NCI-H345 (cell line): ENCODE measurements around the gene AHNAK.

Source experiments
- DNase-seq: peaks from one replicate; lab custom pipeline; 2025; lab: John Stamatoyannopoulos, UW

Gene AHNAK

GRCh38 chr11:62402960-62403730 lies 143.5 kb downstream of the AHNAK start:
- no peak for DNase-seq

GRCh38 chr11:62402226-62402959 lies 144.2 kb downstream of the AHNAK start:
- no peak for DNase-seq

GRCh38 chr11:62401811-62402210 lies 144.8 kb downstream of the AHNAK start:
- DNase-seq: no peak

GRCh38 chr11:62401356-62401755 lies 145.2 kb downstream of the AHNAK start:
- DNase-seq: no peak

GRCh38 chr11:62400760-62401159 lies 145.8 kb downstream of the AHNAK start:
- no peak for DNase-seq

GRCh38 chr11:62400281-62400680 lies 146.3 kb downstream of the AHNAK start:
- DNase-seq: no peak

GRCh38 chr11:62399878-62400266 lies 146.7 kb downstream of the AHNAK start:
- DNase-seq: no peak

GRCh38 chr11:62399172-62399877 lies 147.3 kb downstream of the AHNAK start:
- no peak for DNase-seq

- no peak for DNase-seq
These were observed 148.3 kb downstream of the AHNAK start for GRCh38 chr11:62398011-62398994.

- DNase-seq: no peak
These were observed 150.6 kb downstream of the AHNAK start for GRCh38 chr11:62395885-62396551.

GRCh38 chr11:62394825-62395538 lies 151.6 kb downstream of the AHNAK start:
- peak; percentile 66 for DNase-seq

GRCh38 chr11:62393735-62394134 lies 152.9 kb downstream of the AHNAK start:
- DNase-seq: no peak

GRCh38 chr11:62393061-62393611 lies 153.5 kb downstream of the AHNAK start:
- peak; percentile 5 for DNase-seq

- DNase-seq: no peak
These were observed 154.1 kb downstream of the AHNAK start for GRCh38 chr11:62392506-62392905.

- DNase-seq: no peak
These were observed 154.8 kb downstream of the AHNAK start for GRCh38 chr11:62391642-62392425.

GRCh38 chr11:62390722-62391121 lies 155.9 kb downstream of the AHNAK start:
- no peak for DNase-seq

- no peak for DNase-seq
These were observed 156.4 kb downstream of the AHNAK start for GRCh38 chr11:62390237-62390636.

GRCh38 chr11:62388999-62389398 lies 157.6 kb downstream of the AHNAK start:
- DNase-seq: no peak

- no peak for DNase-seq
These were observed 159.2 kb downstream of the AHNAK start for GRCh38 chr11:62387381-62387780.
